ENCODE data around the gene GAL3ST3.
"Not testable (repeated sequence)": the region's sequence is repeated elsewhere in the genome, so short reads cannot be mapped to it uniquely, and the experiment has no call there.

GAL3ST3 gene

GRCh38 chr11:66011785-66012303 lies 37.1 kb downstream of the GAL3ST3 start, which contains the start of gene CST6:
TSS of gene CST6 (plus strand) at chr11:66012008. CDS start at chr11:66012045, 37 bp downstream.
- peak in 1 of 6 experiments; percentile 18 for DNase-seq

DNA sequence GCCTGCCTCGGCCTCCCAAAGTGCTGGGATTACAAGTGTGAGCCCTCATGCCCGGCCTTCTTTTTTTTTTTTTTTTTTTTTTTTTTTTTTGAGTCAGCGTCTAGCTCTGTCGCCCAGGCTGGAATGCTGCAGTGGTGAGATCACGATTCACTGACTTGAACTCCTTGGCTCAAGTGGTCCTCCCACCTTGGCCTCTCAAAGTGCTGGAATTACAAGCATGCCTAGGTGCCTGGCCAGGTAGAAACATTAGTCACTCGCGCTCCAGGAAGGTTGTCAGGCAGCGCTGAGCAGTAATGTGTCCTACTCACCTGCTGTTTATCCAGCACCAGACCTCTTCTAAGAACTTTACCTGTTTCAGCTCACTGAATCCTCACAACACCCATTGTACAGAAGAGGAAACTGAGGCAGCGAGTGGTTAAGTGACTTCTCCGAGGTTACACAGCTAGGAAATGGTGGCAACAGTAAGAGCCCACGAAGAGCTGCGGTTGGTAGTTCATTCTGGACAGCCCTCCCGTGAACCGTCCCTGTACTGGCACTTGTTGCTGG lies 37.6 kb downstream of the GAL3ST3 start:
- DNase-seq: no peak

GRCh38 chr11:66010036-66010435 lies 38.9 kb downstream of the GAL3ST3 start:
- DNase-seq: not testable (repeated sequence)

DNA sequence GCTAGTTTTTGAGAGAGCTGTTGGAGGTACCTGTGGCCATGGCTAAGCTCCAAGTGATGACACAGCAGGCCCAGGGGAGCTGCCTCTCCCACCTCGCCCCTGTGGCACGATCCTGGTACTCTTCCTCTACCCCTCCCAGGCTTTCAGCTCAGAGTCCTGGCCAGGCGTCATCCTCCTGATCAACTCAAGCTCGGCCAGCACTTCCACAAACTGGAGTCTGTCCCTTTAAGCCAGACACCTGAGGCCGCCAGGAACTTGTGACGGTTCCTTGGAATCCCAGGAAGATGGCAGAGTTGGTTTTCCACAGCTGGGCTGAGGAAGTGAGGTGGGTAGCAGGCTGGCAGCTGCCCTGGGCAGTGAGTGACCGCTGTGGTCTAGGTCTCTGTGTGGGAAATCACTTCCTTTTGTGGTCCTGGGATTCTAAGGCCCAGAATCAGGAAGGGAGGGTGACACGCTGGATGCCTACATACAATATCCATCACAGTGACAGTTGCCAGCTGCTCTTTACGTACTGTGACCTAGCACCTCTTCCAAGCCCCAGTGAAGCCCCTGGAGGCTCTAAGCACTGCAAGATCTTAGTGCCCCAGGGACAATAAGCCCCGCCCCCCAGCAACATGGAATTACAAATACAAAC lies 40.4 kb downstream of the GAL3ST3 start:
- no peak for DNase-seq

- DNase-seq: no peak
Observed at GRCh38 chr11:66008095-66008467, 40.9 kb downstream of the GAL3ST3 start.

DNA sequence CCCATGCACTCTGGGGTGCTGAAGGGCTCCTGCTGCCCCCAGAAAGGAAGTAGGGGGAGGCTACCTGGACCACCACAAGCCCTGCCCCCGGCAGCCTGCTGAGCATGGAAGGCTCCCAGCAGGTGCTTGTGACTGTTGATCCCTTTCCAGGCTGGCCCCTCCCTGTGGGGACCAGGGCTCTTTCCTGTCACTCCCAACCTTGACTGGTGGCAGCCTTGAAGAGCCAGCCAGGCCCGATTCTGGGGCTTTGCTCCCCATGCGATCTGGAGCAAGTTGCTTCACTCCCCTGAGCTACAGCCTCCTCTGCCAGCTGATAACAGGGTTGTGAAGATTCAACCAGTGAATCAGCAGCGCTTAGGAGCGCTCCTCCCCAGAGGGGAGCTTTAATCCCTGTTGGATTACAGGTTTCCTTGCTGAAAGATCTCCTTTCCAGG lies 41.7 kb downstream of the GAL3ST3 start:
- DNase-seq: no peak

DNA sequence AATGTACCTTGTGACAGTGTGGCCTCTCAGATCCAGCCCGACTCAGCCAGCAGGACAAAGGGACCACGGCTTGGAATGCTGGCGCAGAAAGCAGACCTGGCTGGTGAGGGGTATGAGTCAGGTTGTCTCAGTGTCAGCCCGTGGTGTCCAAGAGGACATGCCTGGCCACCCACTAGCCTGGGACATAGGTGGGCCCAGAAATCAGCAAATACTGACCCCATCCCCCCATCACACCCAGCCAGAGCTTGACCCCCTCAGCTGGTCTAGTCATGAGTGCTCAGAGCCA lies 42.1 kb downstream of the GAL3ST3 start:
- no peak for DNase-seq

DNA sequence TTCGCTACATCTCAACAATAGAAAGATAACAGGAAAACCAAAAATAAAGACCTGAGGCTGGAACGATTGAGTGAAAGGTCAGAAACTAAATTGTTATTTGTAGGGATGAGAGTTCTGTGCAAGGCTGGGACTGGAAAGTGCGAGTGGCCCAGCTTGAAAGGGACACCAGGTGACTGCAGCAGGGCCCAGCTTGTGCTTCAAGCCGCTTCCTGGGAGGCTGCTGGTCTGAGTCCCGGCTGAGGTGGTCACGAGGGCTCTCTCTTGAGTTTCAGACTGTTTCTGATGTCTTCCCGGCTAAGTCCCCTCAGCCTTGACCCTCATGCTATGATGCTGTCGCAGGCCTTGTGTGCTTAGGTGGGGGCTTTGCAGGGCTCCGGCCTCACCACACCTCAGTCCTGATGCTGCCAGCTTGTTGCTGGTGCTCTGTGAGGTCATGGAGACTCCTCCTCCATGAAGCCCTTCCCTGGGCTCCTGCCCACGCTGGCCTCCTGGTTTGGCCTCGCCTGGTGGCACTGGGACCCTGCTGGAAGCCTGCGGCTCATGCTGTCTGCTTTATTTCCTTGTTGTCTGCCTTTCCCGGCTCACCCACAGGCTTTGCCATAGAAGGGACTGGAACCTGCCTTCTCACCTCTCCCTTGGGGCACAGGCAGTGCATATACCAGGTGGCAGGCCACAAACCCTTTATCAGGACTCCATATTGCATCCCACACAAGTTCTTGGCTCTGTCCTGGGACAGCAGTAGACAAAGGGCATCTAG lies 42.6 kb downstream of the GAL3ST3 start:
- DNase-seq: no peak

DNA sequence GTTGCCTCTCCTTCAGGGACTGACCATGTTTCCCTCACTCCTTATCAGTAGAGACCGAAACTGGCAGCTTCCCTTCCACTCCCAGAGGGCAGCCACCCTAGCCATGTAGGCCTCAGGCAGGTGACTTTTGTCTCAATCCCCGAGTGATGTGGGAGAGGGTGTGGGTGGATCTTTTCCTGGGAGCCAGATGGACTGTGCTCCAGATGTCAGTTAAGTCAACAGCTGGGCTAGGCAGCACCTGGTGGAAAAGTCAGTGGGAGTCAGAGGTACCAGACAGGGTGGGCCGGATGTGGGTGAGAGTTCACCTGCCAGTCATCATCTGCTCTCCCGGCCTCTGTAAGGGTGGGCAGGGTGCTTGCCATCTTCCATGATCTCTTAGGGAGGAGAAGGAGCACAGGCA lies 44.8 kb downstream of the GAL3ST3 start:
- DNase-seq: no peak

DNA sequence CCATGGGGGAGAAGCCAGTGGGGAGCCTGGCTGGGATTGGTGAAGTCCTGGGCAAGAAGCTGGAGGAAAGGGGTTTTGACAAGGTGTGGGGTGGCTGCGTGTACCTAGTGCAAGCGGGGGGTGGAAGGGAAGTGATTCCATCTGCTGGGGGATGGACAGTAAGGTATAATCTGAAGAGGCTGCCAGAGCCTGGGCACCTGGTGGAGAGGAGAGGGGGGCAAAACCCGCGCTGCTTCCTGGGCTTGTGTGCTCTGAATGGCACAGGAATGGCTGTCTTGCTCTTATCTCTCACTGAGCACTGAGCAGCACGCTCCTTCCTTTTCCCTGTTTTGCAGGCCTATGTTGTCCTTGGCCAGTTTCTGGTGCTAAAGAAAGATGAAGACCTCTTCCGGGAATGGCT lies 45.7 kb downstream of the GAL3ST3 start:
- no peak for DNase-seq

- DNase-seq: peak in 1 of 6 experiments; percentile 74
Observed at GRCh38 chr11:66002648-66003225, 46.2 kb downstream of the GAL3ST3 start.

- DNase-seq: peak; percentile 87 to 99 (median 95)
Observed at GRCh38 chr11:66001942-66002647, 46.9 kb downstream of the GAL3ST3 start, which contains the start of the genes BANF1 and EIF1AD. TSS of gene BANF1 (plus strand) at chr11:66002503. CDS start at chr11:66003251, 748 bp downstream. TSS of gene EIF1AD (minus strand) at chr11:66002157. CDS start at chr11:66000389, 1,768 bp downstream.

- DNase-seq: no peak
Observed at GRCh38 chr11:65997286-65997685, 51.7 kb downstream of the GAL3ST3 start.

GRCh38 chr11:65992056-65992455 lies 56.9 kb downstream of the GAL3ST3 start:
- no peak for DNase-seq
